NCI-H1105 (cell line): ENCODE data around the gene FOXL1.

Experiments
- DNase-seq: peaks from one replicate; lab custom pipeline; 2025; lab: John Stamatoyannopoulos, UW

Gene FOXL1

DNA sequence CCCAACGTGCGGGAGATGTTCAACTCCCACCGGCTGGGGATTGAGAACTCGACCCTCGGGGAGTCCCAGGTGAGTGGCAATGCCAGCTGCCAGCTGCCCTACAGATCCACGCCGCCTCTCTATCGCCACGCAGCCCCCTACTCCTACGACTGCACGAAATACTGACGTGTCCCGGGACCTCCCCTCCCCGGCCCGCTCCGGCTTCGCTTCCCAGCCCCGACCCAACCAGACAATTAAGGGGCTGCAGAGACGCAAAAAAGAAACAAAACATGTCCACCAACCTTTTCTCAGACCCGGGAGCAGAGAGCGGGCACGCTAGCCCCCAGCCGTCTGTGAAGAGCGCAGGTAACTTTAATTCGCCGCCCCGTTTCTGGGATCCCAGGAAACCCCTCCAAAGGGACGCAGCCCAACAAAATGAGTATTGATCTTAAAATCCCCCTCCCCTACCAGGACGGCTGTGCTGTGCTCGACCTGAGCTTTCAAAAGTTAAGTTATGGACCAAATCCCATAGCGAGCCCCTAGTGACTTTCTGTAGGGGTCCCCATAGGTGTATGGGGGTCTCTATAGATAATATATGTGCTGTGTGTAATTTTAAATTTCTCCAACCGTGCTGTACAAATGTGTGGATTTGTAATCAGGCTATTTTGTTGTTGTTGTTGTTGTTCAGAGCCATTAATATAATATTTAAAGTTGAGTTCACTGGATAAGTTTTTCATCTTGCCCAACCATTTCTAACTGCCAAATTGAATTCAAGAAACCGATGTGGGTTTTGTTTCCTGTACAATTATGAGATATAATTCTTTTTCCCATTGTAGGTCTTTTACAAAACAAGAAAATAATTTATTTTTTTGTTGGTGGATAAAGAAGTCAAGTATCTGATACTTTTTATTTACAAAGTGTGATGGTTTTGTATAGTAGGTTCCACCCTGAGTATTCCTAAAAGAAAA is 9.4 kb upstream of the FOXL1 start:
- no peak for DNase-seq

DNA sequence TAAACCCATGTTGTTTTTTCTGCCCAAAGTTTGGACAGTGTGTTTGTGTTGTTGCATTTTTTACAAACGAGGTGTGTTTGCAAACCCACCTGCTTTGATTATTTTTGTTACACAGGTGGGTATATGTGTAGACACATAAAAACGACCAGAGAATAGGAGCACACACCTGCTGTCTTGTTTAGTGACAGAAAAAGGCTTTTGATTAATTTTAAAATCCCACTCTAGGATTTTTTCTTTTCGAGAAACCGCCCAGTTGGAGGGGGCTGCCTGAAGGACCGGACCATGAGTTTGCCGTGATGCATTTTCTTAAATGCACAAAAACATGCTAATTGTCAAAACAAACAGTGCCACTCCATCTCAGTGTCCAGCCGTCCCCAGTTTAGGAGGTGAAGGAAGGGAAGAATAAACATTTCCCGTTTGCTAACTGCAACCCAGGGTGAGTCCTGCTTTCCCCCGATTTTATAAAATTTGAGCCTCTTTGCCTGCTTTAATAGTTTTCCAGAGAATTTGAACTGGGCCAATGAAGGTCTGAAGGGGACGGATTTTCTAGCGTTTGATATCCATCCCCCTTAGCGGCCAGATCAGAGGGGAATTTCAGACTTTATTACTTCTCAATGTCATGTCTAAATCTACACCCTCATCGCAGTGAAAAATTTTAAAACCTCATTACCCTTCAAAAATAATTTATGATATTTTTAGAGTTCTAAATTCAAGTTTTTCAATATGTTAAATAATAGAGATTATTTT is 8.5 kb upstream of the FOXL1 start:
- no peak for DNase-seq

DNA sequence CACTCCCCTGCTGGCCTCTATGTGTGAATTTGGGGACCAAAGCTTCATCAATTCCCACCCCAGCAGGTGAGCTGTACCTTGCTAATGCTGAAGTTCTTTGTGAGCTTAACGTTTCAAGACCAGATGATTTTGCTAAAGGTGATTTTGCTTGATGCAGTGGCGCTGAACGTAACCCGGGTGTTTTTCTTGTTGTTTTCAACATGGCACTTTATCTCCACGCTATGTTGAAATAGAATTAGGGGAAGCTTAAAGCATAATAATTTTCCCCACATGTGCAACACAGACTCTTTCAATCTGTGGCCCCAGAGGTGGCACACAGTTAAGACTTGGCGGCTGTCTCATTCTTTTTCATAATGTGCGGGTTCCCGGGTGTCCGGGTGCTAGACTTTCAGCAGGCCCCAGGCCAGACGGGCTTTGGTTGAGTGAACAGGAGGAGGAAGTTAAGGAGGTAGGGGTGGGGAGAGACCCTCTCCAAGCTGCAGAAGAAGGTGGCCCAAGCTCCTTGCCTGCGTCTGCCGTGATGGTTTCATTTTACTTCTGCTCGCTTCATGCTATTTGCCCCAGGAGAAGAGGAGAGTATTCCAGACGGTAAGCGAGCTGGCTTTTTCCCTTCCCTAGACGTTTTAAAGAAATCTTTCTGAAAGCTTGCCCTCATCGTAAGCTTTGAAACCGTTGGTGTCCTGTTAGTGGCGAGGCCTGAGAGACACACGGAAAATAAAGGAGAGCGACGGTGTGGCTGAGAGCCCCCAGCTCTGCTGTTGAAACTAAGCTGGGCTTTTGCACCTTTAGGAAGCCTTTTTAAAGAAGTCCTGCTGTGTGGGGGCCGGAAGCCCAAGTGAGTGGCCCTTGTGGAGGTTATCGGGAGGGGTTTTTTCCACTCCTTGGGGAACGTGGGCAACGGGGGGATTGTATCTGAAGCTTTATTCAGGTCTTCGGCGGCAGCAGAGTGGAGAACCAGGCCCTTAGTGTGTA is 7.5 kb upstream of the FOXL1 start:
- DNase-seq = no peak

DNA sequence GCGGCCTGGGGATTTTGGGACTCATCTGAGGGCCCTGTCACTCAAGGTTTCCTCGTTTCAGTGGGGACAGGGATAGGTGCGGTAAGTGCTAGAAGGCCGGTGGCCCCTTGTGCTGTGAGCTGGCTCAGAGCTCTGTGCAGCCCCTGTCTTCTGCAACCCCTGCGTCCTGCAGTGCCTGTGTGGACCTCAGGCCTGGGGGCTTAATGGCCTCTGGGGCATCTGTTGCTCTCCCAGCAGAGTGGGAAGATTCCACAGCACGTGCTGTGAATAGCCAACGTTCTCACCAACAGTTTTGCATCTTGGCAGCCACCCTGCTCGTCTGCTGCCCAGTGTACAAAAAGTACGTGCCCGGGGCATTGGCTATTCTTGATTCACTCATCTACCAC is 6.8 kb upstream of the FOXL1 start:
- DNase-seq = no peak

DNA sequence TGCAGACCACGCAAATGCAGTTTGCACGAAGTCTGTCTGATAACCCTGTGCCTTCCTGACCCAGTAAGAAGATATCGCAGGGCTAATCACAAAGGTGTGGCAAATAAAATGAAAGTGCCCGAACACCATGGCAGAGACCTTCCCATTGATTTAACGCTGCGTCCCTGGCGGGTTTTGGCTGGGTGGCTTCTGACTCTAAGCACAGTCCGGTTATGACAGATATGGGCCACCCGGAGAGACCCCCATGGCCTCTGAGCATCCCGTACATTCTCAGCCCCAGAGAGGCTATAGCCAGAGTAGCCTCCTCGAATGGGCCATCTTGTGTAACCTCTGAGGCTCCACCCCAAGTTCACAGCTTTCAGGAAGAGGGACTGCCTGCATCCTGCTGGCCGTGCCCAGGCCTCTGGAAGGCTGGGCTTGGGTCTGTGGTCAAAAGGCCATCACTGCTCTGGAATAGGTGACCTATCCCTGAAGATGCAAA is 6.3 kb upstream of the FOXL1 start:
- DNase-seq = no peak

- DNase-seq = no peak
These were observed 5.7 kb upstream of the FOXL1 start for GRCh38 chr16:86572606-86573005.

DNA sequence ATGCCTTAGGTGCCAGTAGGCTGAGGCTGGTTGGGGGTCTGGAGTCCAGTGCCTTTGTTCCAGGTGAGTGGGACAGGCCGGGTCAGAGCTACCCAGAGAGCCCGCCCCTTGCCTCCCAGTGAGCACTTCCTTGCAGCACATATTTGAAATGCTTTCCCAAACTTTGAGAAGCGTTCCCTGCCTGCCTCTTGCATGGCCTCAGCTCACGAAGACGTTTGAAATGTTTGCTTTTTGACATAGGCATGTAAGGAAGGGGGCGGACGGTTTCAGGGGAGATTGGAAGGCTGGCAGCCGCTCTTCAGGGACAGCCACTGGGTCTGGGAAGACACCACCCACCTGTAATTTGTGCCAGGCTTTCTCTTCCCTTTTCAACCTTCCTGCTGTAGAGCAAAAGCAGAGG is 5.1 kb upstream of the FOXL1 start:
- DNase-seq = no peak

GRCh38 chr16:86573646-86574508 is 4.5 kb upstream of the FOXL1 start:
- no peak for DNase-seq

DNA sequence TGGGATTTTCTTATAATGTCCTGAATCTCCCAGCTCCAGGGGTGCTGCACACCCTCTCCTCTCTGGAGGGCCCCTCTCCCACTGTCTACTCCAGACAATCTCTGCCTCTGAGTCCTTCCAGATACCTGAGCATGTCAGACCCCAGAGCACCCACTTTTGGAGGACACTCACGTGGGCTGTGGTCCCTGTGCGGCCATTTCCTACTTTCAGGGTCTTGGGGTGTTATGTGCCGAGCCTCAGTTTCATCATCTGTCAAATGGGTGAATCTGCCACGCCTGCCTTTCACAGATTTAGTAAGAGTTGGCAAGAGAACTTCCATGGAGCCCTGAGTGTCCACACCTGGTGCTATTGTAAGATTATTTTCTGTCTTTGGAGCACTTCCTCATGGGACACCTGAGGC is 3.7 kb upstream of the FOXL1 start:
- DNase-seq = no peak

GRCh38 chr16:86575095-86575685 is 3.2 kb upstream of the FOXL1 start:
- no peak for DNase-seq

DNA sequence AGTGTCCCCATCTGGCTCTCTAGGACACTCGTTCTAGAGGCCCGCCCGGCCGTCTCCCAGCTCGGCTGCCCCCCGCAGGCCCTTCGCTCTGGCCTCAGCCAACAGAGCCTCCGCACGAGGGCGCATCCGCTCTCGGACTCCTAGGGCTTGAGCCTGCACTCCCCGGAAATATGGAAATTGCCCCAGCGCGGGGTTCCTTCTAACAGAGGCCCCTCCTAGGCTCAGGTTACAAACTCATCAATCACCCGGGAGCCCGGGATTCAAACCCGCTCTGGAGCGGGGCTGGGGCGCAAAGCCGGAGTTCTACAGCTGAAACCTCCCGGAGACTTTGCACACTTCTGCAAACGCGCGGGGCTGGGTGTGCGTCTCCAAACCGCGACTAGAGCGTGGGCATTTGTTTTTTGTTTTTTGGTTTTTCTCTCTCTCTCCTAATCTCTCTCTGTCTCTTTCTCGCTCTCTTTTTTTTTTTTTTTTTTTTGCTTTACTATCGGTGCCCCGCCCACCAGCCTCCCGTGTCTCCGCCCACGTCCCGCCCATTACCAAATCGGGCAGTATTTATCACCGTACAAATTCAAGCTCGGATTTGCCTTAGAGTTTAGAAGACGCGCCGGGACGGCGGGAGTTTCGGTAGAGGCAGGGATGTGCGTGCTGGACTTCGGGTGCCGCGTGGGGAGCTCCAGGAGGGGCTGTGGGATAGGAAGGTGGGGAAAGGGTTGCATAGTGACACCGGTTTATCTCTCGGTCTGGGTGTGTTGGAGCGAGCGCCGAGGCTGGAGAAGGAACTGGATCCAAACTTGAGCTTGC is 2.4 kb upstream of the FOXL1 start:
- peak; percentile 77 for DNase-seq

DNA sequence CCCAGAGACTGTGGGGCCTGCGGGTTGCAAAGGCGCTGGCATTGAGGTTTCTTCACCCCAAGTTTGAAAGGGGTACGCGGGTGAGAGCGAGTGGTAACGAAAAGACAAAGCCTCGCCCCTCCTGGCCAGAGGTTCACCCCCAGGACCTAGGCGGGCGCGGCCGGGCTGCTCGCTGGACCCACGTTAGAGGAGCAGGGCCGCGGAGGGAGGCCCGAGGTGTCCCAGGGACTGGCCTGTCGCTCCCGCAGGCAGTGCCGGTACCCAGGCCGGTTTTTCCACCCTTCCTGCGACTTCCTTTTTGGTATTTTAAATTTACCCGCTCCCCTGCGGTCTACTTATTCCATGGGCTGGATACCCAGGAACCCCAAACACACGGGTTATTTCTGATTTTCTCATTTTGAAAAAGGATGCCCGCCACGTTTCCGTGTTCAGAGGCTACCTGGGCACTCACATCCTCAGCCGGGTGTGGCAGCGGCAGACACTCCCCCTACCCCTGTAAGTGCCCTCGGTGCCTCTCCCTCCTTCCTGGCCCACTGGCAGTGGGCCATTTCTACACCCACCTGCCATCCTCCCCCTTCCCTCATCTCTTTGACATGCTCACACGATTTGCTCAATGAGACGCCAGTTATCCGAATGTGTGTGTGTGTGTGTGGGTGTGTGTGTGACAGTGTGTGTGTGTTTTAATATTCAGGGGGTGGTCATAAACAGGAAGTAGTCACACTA is 1.6 kb upstream of the FOXL1 start:
- DNase-seq = peak; percentile 80

DNA sequence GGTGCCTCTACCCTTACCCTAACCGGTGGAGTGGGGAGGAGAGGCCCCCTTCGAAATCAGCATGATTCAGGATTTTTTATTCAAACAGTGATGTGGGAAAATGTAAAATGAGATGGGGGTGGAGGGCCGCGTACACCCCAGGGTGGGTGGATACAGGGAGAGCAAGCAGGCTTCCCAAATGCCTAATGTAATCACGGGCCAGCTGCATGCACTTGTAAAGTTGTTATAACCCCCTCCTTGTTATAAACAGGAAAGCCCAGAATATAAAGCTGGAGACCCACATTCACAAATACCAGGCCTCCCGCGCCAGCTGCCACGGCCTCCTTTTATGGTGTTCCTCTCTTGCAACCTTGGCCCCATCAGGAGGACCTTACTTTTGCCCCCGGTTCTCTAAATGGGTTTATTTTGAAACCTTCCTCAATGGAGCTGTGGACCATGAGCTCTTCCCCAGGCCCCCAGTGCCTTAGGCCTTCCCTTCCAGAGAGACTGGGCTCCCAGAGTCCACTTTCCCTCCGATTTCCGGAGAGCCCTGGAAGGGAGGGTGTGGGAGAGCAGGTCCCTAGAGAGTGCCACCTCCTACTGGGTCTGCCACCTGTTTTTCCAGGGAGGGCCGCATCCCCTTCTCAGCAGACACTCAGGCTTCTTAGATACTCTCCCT is 906 bp upstream of the FOXL1 start:
- DNase-seq = no peak

DNA sequence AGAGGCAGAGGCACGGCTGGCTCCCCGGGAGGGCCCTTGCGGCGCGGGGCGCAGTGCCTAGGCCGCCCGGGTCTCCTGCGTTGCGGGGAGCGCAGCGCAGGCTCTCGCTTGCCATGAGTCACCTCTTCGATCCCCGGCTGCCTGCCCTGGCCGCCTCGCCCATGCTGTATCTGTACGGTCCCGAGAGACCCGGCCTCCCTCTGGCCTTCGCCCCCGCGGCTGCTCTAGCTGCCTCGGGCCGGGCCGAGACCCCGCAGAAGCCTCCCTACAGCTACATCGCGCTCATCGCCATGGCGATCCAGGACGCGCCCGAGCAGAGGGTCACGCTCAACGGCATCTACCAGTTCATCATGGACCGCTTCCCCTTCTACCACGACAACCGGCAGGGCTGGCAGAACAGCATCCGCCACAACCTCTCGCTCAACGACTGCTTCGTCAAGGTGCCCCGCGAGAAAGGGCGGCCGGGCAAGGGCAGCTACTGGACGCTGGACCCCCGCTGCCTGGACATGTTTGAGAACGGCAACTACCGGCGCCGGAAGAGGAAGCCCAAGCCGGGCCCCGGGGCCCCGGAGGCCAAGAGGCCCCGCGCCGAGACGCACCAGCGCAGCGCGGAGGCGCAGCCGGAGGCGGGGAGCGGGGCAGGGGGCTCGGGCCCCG is 390 bp downstream of the FOXL1 start:
- no peak for DNase-seq

- no peak for DNase-seq
These were observed 1.1 kb downstream of the FOXL1 start for GRCh38 chr16:86579268-86580062.

GRCh38 chr16:86580063-86580790 is 1.9 kb downstream of the FOXL1 start:
- DNase-seq = no peak
